ENCODE data around the gene MAP2. TPM values are rescaled to one million over a fixed set of nuclear protein-coding genes. Genes with fewer than 3 reads are reported as not detected.

Gene MAP2
- total RNA-seq, 1 experiment from 2014 or later = 82.0 TPM

DNA sequence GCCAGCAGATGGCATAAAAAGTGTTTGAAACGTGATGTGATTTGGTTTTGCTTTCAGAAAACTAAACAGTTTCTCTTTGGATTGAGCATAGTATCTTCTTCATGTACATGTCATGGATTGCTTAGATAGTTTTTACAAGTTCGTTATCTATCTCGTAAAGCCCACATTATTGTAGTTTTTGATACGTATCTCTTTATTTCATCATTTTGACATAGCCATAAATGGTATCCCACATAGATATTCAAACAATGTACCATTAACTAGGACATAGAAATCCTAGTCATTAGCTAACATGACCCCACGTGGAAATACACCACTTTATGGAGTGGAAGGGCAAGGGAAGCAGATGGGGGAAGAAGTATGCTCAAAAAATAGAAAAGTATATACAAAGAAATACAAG, 93.6 kb downstream of the MAP2 start:
- DNase-seq (ENCODE audit: low read depth) = no peak
- in situ Hi-C loops (cut with HindIII; ENCODE audit: low pct_unique_long_range_greater_than_20kb, low sequenced_read_pairs) = no loop called here

DNA sequence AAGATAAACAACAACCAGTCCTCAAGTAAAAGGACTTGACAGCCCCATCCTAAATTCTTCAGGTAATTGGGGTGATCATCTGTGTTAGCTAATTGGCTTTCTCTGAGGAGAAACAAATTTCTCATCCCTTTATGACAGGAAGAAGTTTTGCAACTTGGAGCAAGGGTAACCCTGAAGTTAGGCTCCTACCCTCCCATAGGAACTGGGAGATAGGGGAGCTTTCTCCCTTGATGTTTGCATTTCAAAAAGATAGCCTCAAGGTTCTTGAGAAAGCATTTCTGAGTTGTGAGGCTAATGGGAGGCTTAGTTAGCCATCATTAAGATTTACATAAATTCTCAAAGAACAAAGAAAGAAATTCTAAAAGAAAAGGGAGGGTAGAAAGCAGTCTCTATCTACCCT, 95.4 kb downstream of the MAP2 start:
- in situ Hi-C loops (cut with HindIII; ENCODE audit: low pct_unique_long_range_greater_than_20kb, low sequenced_read_pairs) = no loop called here
- DNase-seq (ENCODE audit: low read depth) = no peak

DNA sequence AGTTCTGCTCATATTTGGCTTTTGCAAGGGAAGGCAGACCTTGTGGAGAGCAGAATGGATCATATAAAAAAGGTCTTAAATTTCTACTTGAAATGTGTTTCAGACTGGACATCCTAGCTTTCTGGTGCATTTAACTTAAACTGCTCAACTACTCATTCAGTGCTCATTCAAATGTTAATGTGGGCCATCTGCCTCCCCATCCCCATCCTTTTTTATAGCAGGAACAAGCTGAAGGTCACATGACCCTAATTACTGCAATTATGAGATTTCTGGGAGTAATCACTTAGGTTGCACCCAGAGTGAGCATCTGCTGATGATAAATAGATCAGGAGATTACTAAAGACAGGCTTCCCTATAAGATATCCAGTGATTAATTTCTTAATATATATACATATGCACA, 96.1 kb downstream of the MAP2 start:
- in situ Hi-C loops (cut with HindIII; ENCODE audit: low pct_unique_long_range_greater_than_20kb, low sequenced_read_pairs) = no loop called here
- no peak for DNase-seq (ENCODE audit: low read depth)

DNA sequence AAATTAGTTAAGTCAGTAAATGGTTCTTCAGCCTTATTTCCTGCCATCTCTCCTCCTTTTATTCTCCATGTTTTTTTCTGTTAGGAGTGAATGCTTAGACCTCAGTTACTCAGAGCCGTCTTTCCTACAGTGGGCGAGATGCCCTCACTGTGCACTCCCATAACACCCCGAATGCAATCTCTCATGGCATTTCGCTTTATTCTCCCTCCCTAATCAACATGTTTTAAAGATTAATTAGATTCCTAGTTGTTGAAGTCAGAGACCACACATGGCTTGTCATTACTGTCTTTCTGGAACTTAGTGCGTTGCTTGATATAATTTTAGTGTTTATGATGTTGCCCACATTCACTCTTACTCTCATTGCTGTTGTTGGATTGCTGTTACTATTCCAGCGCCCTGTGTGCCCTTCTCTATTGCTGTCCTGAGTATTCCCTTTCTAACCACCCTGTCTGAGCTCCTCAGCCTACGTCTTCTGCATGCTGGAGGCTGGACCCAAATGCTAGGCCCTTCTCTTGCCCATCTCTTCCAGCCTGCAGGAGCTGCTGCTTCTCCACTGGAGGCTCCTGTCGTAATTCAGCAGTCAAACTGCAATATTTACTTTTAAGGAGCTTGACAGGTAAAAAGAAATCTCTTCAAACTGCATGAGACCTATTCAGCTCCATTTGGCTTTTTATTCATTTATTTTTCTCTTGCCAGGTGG, 99.3 kb downstream of the MAP2 start:
- no peak for DNase-seq (ENCODE audit: low read depth)
- in situ Hi-C loops (cut with HindIII; ENCODE audit: low pct_unique_long_range_greater_than_20kb, low sequenced_read_pairs) = no loop called here

DNA sequence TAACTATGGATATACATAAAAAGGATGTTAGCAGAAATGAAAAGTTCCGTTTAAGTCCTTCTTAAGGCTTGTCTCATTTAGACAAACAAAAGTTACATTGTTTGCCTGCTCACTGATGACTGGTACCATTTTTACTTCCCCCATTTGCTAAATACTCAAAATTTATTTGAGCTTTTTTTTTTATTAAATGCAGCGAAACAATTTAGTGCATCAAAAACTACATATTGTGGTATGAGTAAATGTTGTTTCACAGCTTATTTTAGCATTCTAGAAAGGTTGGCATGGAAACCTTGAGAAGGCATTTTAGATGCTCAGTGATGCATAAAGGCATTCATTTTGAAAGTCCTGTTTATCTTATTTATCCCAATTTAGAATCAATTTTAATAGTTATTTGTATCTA, 100.0 kb downstream of the MAP2 start:
- DNase-seq (ENCODE audit: low read depth) = no peak
- in situ Hi-C loops (cut with HindIII; ENCODE audit: low pct_unique_long_range_greater_than_20kb, low sequenced_read_pairs) = no loop called here

DNA sequence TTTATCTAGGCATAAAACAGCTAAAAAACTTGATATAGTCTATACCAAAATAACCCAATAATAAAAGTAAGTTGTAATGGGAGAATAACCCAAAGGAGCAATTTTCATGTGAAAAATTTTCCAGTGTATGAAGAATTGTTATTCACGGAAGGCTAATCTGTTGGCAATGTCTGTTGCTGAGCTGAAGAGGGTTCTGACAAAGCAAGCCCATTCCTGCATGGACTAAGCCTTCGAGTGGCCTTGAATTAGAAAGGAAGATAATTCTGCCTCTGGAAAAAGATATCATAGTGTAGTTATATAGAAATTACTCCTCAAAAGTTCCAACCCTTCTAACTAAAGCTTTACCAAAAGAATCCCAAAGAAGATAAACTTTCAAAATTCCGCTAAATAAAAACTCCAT, 101.5 kb downstream of the MAP2 start:
- no peak for DNase-seq (ENCODE audit: low read depth)
- in situ Hi-C loops (cut with HindIII; ENCODE audit: low pct_unique_long_range_greater_than_20kb, low sequenced_read_pairs) = no loop called here

DNA sequence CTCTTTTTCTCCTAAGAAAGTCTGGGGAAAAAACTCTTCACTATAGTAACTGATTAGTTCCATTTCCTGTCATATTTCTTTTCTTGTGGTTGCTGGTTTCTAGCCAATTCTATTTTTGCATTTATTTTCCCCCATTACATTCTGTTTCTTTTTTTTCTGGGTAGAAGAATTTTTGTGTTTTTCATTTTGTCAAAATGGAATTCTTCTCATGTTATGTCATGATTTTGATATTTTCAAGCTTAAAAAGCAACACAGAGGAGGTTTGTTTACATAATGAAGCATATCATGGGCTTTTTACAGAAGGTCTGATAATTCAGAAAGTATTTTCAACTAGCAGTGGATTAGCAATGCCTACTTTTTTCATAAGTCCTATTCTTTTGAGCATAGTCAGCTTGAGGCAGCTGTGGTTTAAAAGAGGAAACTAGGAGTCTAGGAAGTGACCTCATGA, 102.0 kb downstream of the MAP2 start:
- in situ Hi-C loops (cut with HindIII; ENCODE audit: low pct_unique_long_range_greater_than_20kb, low sequenced_read_pairs) = no loop called here
- DNase-seq (ENCODE audit: low read depth) = peak; percentile 66

DNA sequence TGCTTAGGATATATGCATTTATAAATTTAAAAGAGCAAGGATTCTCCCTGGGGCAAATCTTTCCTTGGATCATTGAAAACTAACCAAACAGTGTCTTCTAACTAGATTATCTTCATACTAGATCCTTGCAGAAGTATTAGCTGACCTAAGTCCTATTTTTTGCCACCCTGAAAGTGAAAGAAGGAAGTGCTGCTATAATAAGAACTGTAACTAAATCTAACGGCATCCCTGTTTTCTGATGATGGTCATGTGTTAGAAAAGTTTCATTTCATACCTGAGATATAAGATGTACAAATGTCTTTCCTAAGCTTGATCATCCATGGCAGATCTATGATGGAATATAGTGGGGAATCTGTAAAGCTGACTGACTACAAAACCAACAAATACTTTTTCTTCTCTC, 102.7 kb downstream of the MAP2 start:
- in situ Hi-C loops (cut with HindIII; ENCODE audit: low pct_unique_long_range_greater_than_20kb, low sequenced_read_pairs) = no loop called here
- DNase-seq (ENCODE audit: low read depth) = no peak

DNA sequence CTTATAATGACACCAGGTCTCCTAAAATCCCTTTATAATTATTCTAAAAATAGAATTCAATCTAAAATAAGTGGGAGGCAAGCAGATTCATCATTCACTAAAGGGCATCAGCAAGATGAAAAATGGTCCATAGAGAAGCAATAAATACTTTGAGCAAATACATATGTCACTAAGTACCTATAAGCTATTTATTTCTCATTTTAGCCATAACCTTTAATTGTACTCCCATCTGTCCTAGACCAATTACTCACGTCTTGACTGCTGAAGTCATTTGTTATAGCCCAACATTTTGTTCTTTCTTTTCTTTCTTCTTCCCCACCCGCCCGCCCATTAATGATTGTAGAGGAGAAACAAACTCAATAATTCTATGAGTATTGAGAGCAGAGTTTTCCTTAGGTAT, 105.7 kb downstream of the MAP2 start:
- in situ Hi-C loops (cut with HindIII; ENCODE audit: low pct_unique_long_range_greater_than_20kb, low sequenced_read_pairs) = no loop called here

DNA sequence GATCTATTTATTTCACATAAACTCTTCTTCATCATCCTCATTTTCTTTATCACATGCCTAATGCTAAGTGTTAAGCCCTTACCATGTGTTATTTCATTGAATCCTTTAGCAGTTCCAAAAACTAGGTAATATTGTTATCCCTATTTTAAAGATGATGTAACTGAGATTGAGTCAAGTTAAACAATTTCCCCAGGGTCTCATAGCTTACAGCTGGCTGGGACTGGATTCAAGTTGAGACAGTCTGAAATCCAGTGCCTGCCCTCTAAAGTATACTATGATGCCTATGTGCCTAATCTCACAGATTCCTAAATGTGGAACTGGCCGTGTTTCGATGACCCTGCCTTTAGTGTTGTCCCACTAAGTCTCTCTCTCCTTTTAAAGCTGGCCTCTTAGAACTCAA, 108.5 kb downstream of the MAP2 start:
- in situ Hi-C loops (cut with HindIII; ENCODE audit: low pct_unique_long_range_greater_than_20kb, low sequenced_read_pairs) = no loop called here
- DNase-seq (ENCODE audit: low read depth) = no peak

More for the DNA sequence above, 105.7 kb downstream of the MAP2 start:
- no peak for DNase-seq (ENCODE audit: low read depth)

DNA sequence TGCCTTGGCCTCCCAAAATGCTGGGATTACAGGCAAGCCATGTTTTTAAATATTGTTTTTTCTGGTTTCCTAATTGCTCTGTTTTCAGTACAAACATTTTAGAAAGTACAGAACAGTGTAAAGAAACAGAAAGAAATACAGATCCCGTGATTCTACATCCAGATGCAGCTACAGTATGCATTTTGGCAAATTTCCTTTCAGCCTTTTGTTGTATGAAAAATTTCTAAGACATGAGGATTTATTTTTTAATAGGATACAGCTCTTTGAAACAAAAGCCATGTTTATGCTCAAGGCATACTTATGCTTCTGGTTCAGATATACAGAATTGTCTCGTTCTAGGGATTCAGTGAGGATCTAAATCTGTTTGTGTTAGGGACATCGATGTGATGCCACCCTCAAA, 109.5 kb downstream of the MAP2 start:
- in situ Hi-C loops (cut with HindIII; ENCODE audit: low pct_unique_long_range_greater_than_20kb, low sequenced_read_pairs) = no loop called here

DNA sequence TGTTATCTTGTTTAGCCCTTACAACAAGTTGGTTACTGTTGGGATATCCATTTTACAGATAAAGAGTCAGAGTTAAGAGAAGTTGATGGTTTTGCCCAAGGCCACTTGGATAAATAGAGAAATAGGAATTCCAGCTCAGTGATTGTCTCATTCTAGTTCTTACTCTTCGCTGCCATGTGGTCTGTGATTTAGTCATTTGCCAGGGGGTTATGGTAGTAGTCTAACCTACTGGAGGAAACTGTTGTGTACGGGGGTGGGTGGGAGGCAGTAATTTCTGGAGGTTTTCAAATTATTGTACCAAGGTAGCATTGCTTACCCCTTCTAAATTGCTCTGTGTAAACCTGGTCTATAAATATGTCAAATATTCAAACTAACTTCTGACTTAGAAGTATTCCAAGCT, 110.4 kb downstream of the MAP2 start:
- in situ Hi-C loops (cut with HindIII; ENCODE audit: low pct_unique_long_range_greater_than_20kb, low sequenced_read_pairs) = no loop called here
- no peak for DNase-seq (ENCODE audit: low read depth)

More for the DNA sequence above, 109.5 kb downstream of the MAP2 start:
- no peak for DNase-seq (ENCODE audit: low read depth)

DNA sequence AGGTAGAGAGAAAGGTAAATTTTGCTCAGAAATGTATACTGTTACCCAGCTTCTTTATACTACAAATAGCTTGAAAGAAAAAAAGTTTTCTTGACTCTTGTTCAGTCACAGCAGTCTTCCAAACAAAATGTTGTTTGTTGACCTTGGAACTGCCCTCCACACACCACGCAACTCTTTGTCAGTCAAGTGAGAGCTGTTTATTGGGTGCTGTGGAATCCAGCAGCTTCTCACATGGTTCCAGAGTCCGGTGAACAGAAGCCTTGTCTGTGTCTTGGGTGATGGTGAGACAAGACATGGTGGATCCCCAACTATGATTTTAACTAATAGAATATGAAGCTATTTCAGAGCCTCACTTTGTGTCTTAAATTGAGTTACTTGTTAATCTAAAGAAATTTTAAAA, 112.5 kb downstream of the MAP2 start:
- in situ Hi-C loops (cut with HindIII; ENCODE audit: low pct_unique_long_range_greater_than_20kb, low sequenced_read_pairs) = no loop called here
- DNase-seq (ENCODE audit: low read depth) = no peak

DNA sequence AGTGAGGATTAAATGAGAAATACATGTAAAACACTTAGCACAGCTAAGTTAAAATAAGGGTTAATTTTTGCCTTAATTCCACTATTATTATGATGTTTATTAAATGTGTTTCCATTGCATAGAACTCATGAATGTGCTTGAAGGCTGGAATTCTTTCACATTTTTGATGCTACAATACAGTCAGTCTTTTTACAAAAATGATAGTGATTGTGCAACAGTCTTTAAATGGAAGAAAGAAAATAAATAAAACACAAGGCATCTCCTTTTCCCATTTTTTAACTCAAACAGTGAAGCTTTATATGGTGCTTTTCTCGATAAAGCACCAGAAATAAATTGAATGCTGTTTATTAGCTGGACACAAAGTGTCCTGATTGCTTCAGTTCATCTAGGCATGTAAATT, 123.9 kb downstream of the MAP2 start:
- in situ Hi-C loops (cut with HindIII; ENCODE audit: low pct_unique_long_range_greater_than_20kb, low sequenced_read_pairs) = no loop called here
- DNase-seq (ENCODE audit: low read depth) = no peak

DNA sequence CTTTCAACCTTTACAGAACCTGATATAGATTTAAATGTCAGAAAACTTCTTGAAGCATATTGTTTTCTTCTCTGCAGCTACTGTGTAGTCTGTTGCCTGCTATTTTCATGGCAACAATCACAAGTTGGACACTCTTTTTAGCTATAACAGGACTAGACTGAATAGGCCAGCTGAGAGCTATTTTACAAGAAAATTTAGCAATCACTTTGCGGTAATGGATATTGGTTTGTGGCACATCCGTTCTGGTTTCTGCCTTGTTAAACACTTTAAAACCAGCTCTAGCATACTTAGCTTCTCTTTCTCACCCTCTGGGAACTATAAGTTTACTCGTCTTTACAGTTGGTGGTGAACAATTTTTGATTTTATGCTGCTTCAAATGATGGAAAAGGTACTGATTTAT, 125.7 kb downstream of the MAP2 start:
- DNase-seq (ENCODE audit: low read depth) = no peak
- in situ Hi-C loops (cut with HindIII; ENCODE audit: low pct_unique_long_range_greater_than_20kb, low sequenced_read_pairs) = no loop called here

DNA sequence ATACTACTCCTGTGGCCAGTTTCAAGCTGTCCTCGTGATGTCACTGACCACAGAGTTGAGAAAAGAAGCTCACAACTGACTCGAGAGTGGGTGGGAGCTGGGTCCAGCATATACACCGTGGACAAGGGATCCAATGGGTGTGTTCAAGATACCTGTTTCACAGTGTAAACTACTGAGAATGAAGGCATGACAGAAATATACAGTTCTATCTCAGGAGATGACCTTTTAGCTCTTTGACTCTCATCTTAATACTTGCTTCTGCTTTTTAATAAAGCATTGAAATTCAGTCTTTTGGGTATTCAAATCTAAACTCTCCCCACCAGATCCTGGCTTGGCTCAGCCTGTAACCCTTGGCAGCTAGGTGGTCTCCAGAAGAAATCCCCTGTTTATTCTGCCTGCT, 130.1 kb downstream of the MAP2 start:
- in situ Hi-C loops (cut with HindIII; ENCODE audit: low pct_unique_long_range_greater_than_20kb, low sequenced_read_pairs) = no loop called here
- DNase-seq (ENCODE audit: low read depth) = no peak

DNA sequence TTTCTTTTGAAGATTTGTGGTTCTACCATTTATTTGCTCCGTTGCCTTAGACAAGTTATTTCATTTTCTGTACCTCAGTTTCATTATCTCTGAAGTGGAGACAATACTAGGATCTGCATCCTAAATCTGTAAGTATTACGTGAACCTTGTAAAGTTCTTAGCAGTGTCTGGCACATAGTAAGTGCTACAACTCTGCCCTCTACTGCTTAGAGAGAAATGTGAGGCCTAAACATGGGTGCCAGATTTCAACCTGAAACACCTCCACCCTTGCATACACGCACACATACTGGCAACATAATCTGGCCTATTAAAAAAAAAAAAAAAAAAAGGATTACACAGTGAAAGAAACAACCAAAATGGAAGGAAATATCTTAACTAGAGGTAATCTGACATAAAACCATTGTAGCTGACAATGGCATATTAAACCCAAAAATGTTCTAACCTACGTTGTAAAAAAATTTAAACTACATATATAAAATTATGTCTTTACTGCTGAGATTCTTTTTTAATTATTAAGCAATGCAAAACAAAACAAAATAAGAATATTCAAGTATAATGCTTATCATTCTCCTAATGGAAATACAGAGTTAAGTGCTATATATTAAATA, 132.6 kb downstream of the MAP2 start:
- DNase-seq (ENCODE audit: low read depth) = peak; percentile 37
- in situ Hi-C loops (cut with HindIII; ENCODE audit: low pct_unique_long_range_greater_than_20kb, low sequenced_read_pairs) = no loop called here

DNA sequence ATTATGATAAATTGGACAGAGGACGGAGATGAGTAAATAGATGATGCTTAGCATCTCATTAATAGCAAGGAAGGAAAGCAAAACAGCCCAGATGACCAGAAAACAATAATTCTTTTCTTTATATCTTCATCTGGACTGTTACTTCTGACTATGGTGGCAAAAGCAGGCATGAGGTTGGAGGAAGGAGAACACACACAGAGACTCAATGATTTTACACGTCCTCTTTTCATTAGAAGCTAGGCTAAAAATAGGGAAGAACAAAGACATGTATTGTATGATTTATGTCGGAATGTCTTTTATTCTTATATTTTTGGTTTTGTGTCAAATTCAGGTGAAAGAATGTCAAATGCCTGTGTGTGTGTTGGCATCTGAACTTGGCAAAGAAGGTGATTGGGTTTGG, 137.1 kb downstream of the MAP2 start:
- in situ Hi-C loops (cut with HindIII; ENCODE audit: low pct_unique_long_range_greater_than_20kb, low sequenced_read_pairs) = no loop called here
- DNase-seq (ENCODE audit: low read depth) = no peak

DNA sequence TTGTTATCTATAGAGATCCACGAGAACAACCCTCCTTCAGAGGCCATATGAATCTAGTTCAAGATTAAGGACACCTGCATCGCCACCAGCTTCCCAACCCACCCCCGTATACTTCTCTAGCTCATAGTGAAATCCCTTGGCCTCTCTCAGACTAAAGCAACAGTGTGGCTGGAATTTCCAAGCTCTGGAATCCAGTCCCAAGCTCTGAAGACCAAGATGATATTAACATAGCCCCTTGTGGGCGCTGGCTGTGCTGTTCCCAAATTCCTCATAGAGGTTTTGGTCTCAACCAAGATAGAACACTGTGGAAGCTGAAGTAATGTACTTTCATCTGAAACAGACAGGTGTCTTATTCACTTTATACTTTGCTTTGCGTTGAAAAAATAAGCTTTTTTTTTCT, 139.6 kb downstream of the MAP2 start:
- in situ Hi-C loops (cut with HindIII; ENCODE audit: low pct_unique_long_range_greater_than_20kb, low sequenced_read_pairs) = no loop called here
- DNase-seq (ENCODE audit: low read depth) = no peak

DNA sequence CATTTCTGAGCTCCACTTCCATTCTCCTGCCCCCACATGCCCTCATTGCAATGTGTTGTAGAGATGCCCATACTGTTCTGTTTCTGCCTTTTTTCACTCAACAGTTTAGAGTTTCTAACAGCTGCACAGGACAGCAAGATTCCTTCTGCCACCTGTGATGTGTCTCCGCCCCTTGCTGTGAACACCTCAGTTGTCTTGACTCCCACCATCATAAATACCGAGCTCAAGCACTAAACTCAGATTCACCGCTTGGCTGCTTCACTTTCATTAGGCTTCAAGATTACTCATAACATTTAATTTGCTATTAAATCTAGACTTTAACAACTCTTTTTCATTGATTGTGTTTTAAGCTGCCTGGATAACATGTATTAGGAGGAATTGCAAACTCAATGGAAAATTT, 141.0 kb downstream of the MAP2 start:
- no peak for DNase-seq (ENCODE audit: low read depth)
- in situ Hi-C loops (cut with HindIII; ENCODE audit: low pct_unique_long_range_greater_than_20kb, low sequenced_read_pairs) = no loop called here
